MM.1S (cell line): Measurements from ENCODE around the gene DTHD1.

Experiments used
- DNase-seq: peaks from one replicate; pipeline ENCODE4 v3.0.0-alpha.2; 2015
- H2AFZ ChIP-seq: fragments of 300-600 bp; sonication (generic); 2 replicates; pipeline ENCODE4 v1.6.0; 2016; ENCODE audit warnings: antibody characterized with exemption, low read length
- H3F3A ChIP-seq: fragments of 300-600 bp; sonication (generic); 2 replicates; pipeline ENCODE4 v1.6.1; 2016; ENCODE audit warnings: mild to moderate bottlenecking, antibody characterized with exemption, low read length, moderate library complexity, mixed read lengths; ENCODE audit not compliant: insufficient read depth
- H3K27ac ChIP-seq: fragments of 300-600 bp; sonication (generic); 2 replicates; pipeline ENCODE4 v1.5.1; 2016; ENCODE audit warnings: mild to moderate bottlenecking, low read length
- H3K27me3 ChIP-seq: fragments of 300-600 bp; sonication (generic); replicated peaks from 2 replicates; pipeline ENCODE4 v1.6.0; 2016; ENCODE audit warnings: low read length; ENCODE audit not compliant: insufficient read depth
- H3K36me3 ChIP-seq: fragments of 300-600 bp; sonication (generic); replicated peaks from 2 replicates; pipeline ENCODE4 v1.6.1; 2016; ENCODE audit warnings: mild to moderate bottlenecking, low read length, mixed read lengths; ENCODE audit not compliant: insufficient read depth
- H3K4me1 ChIP-seq: fragments of 300-600 bp; sonication (generic); 2 replicates; pipeline ENCODE4 v1.6.1; 2016; ENCODE audit warnings: low read length, mixed read lengths
- H3K4me2 ChIP-seq: fragments of 300-600 bp; sonication (generic); 2 replicates; pipeline ENCODE4 v1.6.0; 2016; ENCODE audit warnings: low read depth, low read length
- H3K4me3 ChIP-seq: fragments of 300-600 bp; sonication (generic); 2 replicates; pipeline ENCODE4 v1.5.1; 2016; ENCODE audit warnings: low read length, mixed read lengths
- H3K79me2 ChIP-seq: fragments of 300-600 bp; sonication (generic); 2 replicates; pipeline ENCODE4 v1.6.1; 2016; ENCODE audit warnings: mixed run types, low read length, mixed read lengths
- H3K9ac ChIP-seq: fragments of 300-600 bp; sonication (generic); 2 replicates; pipeline ENCODE4 v1.6.1; 2016; ENCODE audit warnings: low read length, mixed read lengths
- H3K9me2 ChIP-seq: fragments of 300-600 bp; sonication (generic); replicated peaks from 2 replicates; pipeline ENCODE4 v1.6.1; 2016; ENCODE audit warnings: mild to moderate bottlenecking, low read length, mixed read lengths; ENCODE audit not compliant: insufficient read depth
- H3K9me3 ChIP-seq: fragments of 300-600 bp; sonication (generic); replicated peaks from 2 replicates; pipeline ENCODE4 v1.6.1; 2016; ENCODE audit warnings: mild to moderate bottlenecking, low read length, mixed read lengths; ENCODE audit not compliant: insufficient read depth
- H4K20me1 ChIP-seq: fragments of 300-600 bp; sonication (generic); 2 replicates; pipeline ENCODE4 v1.6.1; 2016; ENCODE audit warnings: mild to moderate bottlenecking, low read length, moderate library complexity, mixed read lengths; ENCODE audit not compliant: insufficient read depth
- EZH2 ChIP-seq: fragments of 300-600 bp; sonication (generic); optimal IDR thresholded peaks from 2 replicates; pipeline ENCODE3; 2017; ENCODE audit warnings: low read depth, mild to moderate bottlenecking, antibody characterized with exemption, low read length, mixed read lengths
- EZH2phosphoT487 ChIP-seq: fragments of 300-600 bp; sonication (generic); IDR thresholded peaks from 2 replicates; pipeline ENCODE4 v1.6.1; 2018; ENCODE audit warnings: antibody characterized with exemption, low read length
- TF ChIP-seq, protein P1 (sequence below): fragments of 300-600 bp; sonication (generic); IDR thresholded peaks from 2 replicates; pipeline ENCODE4 v1.5.1; 2016; ENCODE audit warnings: antibody characterized with exemption, low read length, mixed read lengths

Gene DTHD1

DNA sequence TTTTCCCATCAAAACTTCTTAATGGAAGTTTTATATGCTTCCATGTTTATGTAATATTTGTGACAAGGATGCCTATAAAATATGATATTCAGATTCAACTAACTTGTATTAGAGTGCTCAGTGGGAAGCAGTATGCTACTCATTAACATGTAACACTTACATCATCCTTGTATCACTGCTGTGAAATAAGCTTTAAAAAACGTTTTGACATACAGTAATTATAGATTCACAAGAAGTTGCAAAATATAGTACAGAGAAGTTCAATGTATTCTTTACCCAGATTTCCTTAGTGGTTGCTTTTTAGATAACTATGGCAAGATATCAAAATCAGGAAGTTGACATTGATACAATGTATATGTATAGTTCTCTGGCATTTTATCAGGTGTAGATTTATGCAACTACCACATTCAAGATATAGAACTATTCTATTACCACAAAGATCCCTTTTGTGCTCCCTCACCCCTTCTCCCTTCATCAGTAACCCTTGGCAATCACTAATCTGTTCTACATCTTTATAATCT, 56.3 kb downstream of the DTHD1 start:
- H3F3A ChIP-seq, result no peaks in the 10 kb centered on the region; the same call in 1 of the 2 replicates
- no peak overlapping the region for H3K4me2 ChIP-seq
- no peak overlapping the region for H3K9ac ChIP-seq
- H3K4me3 ChIP-seq, result no peak overlapping the region
- H3K9me2 ChIP-seq, result no peaks in the 10 kb centered on the region
- H3K36me3 ChIP-seq, result no peaks in the 10 kb centered on the region
- TF ChIP-seq, protein P1, sequence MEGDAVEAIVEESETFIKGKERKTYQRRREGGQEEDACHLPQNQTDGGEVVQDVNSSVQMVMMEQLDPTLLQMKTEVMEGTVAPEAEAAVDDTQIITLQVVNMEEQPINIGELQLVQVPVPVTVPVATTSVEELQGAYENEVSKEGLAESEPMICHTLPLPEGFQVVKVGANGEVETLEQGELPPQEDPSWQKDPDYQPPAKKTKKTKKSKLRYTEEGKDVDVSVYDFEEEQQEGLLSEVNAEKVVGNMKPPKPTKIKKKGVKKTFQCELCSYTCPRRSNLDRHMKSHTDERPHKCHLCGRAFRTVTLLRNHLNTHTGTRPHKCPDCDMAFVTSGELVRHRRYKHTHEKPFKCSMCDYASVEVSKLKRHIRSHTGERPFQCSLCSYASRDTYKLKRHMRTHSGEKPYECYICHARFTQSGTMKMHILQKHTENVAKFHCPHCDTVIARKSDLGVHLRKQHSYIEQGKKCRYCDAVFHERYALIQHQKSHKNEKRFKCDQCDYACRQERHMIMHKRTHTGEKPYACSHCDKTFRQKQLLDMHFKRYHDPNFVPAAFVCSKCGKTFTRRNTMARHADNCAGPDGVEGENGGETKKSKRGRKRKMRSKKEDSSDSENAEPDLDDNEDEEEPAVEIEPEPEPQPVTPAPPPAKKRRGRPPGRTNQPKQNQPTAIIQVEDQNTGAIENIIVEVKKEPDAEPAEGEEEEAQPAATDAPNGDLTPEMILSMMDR, result no peak
- TF ChIP-seq EZH2 (no peak), EZH2phosphoT487 (no peak)
- no peaks in the 10 kb centered on the region for H3K27me3 ChIP-seq
- no peak overlapping the region for H2AFZ ChIP-seq
- no peaks in the 10 kb centered on the region for H4K20me1 ChIP-seq
- H3K4me1 ChIP-seq, result peaks cover 7% of the 10 kb centered on the region
- no peaks in the 10 kb centered on the region for H3K9me3 ChIP-seq
- DNase-seq, result no peak
- no peak overlapping the region for H3K27ac ChIP-seq
- H3K79me2 ChIP-seq, result no peaks in the 10 kb centered on the region

DNA sequence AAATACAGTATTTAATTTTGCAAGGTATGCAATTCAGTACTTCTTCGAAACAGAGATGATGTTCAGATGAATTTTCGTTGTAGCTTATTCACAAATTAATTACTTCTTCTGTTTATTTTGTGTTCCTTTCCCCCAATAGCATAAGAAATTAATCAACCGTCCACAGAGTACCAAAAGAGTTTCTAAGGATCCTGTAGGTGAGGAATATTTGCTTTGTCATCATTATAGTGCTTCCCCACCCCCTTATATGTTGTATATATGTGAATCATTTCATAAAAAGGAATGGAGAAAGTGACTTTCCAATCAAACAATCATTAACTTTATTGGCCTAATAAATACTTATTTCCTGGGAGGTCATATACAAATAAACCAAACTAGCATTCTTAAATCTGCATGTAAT, 57.6 kb downstream of the DTHD1 start:
- Histone ChIP-seq H3F3A (no peaks in the 10 kb centered on the region), H3K27ac (no peak overlapping the region), H3K79me2 (no peaks in the 10 kb centered on the region), H3K36me3 (no peaks in the 10 kb centered on the region), H3K4me2 (no peak overlapping the region), H3K27me3 (no peaks in the 10 kb centered on the region), H3K9ac (no peak overlapping the region), H3K9me3 (no peaks in the 10 kb centered on the region), H2AFZ (no peak overlapping the region), H3K9me2 (no peaks in the 10 kb centered on the region), H3K4me1 (no peaks in the 10 kb centered on the region), H4K20me1 (no peaks in the 10 kb centered on the region), H3K4me3 (no peak overlapping the region)
- TF ChIP-seq EZH2phosphoT487 (no peak), EZH2 (no peak)
- TF ChIP-seq, protein P1, result no peak
- DNase-seq, result no peak

DNA sequence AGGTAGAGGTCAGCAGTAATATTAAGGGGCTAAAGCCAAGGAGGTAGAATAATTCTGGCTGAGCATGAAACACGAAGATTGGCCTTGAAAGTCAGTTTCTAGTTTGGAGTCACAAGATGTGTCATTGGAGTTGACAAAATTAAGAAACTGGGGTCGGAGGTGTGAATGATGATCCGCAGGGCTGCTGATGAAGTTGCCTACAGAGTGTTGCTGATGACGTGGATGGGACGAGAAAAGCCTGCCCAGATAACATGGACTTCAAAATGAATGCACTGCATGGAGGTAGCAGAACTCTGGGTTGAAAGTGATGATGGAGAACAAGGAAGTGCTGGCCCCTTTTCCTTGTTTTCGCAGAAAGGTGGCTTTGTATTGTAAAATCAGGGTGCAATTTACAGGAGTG, 60.5 kb downstream of the DTHD1 start:
- no peaks in the 10 kb centered on the region for H4K20me1 ChIP-seq
- DNase-seq, result no peak
- TF ChIP-seq EZH2phosphoT487 (no peak), EZH2 (no peak)
- TF ChIP-seq, protein P1, result no peak

More for the DNA sequence above, 60.5 kb downstream of the DTHD1 start:
- Histone ChIP-seq H3K9ac (no peak overlapping the region), H3K27me3 (no peaks in the 10 kb centered on the region), H3K9me3 (no peaks in the 10 kb centered on the region), H3K79me2 (no peaks in the 10 kb centered on the region), H3K27ac (no peak overlapping the region), H3K9me2 (no peaks in the 10 kb centered on the region), H3K36me3 (no peaks in the 10 kb centered on the region), H3K4me1 (no peaks in the 10 kb centered on the region), H3F3A (no peaks in the 10 kb centered on the region), H2AFZ (no peak overlapping the region), H3K4me3 (no peak overlapping the region), H3K4me2 (no peak overlapping the region)
